Loucy (cell line): ENCODE measurements around the gene BABAM2.

Experiments used
- H2AFZ ChIP-seq: fragments of 200-600 bp; sonication (generic); 2 replicates; pipeline ENCODE4 v1.6.0; 2016; ENCODE audit warnings: antibody characterized with exemption, mild to moderate bottlenecking, low read length, moderate library complexity
- H3F3A ChIP-seq: fragments of 200-600 bp; 2 replicates; pipeline ENCODE4 v1.6.0; 2016; ENCODE audit warnings: antibody characterized with exemption, low read depth, mild to moderate bottlenecking
- H3K27me3 ChIP-seq: fragments of 200-600 bp; sonication (generic); 2 replicates; pipeline ENCODE4 v1.6.1; 2014; ENCODE audit warnings: low read length, mild to moderate bottlenecking; ENCODE audit not compliant: insufficient read depth, poor library complexity, severe bottlenecking
- H3K36me3 ChIP-seq: fragments of 200-600 bp; sonication (generic); 2 replicates; pipeline ENCODE4 v1.6.1; 2016; ENCODE audit warnings: low read length; ENCODE audit not compliant: insufficient read depth
- H3K4me1 ChIP-seq: fragments of 200-600 bp; sonication (generic); 2 replicates; pipeline ENCODE4 v1.5.1; 2014; ENCODE audit warnings: low read length, mild to moderate bottlenecking; ENCODE audit not compliant: insufficient read depth, poor library complexity, severe bottlenecking
- H3K4me2 ChIP-seq: fragments of 200-600 bp; sonication (generic); 2 replicates; pipeline ENCODE4 v1.6.0; 2014; ENCODE audit warnings: antibody characterized with exemption, low read length, low read depth, mild to moderate bottlenecking; ENCODE audit not compliant: poor library complexity, severe bottlenecking
- H3K4me3 ChIP-seq: fragments of 200-600 bp; sonication (generic); 2 replicates; pipeline ENCODE4 v1.5.1; 2014; ENCODE audit warnings: low read length, mild to moderate bottlenecking, mixed read lengths; ENCODE audit not compliant: poor library complexity, severe bottlenecking
- H3K79me2 ChIP-seq: fragments of 200-600 bp; sonication (generic); 2 replicates; pipeline ENCODE4 v1.6.1; 2014; ENCODE audit warnings: low read length; ENCODE audit not compliant: insufficient read depth
- H3K9ac ChIP-seq: fragments of 200-600 bp; sonication (generic); 2 replicates; pipeline ENCODE4 v1.6.0; 2014; ENCODE audit warnings: mild to moderate bottlenecking, low read depth, low read length, moderate library complexity; ENCODE audit not compliant: poor library complexity, severe bottlenecking
- H3K9me2 ChIP-seq: fragments of 200-600 bp; sonication (generic); replicated peaks from 2 replicates; pipeline ENCODE4 v1.6.1; 2016; ENCODE audit warnings: low read depth, low read length, mixed read lengths
- H3K9me3 ChIP-seq: fragments of 200-600 bp; sonication (generic); 2 replicates; pipeline ENCODE4 v1.6.1; 2014; ENCODE audit warnings: mild to moderate bottlenecking, antibody characterized with exemption, low read length, low read depth; ENCODE audit not compliant: insufficient read depth
- H4K20me1 ChIP-seq: fragments of 200-600 bp; sonication (generic); 2 replicates; pipeline ENCODE4 v1.6.0; 2014; ENCODE audit warnings: antibody characterized with exemption, low read length, mild to moderate bottlenecking; ENCODE audit not compliant: insufficient read depth, poor library complexity, severe bottlenecking
- EZH2phosphoT487 ChIP-seq: fragments of 200-600 bp; IDR thresholded peaks from 2 replicates; pipeline ENCODE4 v1.6.1; 2018; ENCODE audit warnings: antibody characterized with exemption, mild to moderate bottlenecking, moderate library complexity, borderline replicate concordance
- TF ChIP-seq, protein P1 (sequence below): fragments of 200-600 bp; sonication (generic); conservative IDR thresholded peaks from 2 replicates; pipeline ENCODE4 v1.5.1; 2014; ENCODE audit warnings: mild to moderate bottlenecking, antibody characterized with exemption, low read length

Gene BABAM2

DNA sequence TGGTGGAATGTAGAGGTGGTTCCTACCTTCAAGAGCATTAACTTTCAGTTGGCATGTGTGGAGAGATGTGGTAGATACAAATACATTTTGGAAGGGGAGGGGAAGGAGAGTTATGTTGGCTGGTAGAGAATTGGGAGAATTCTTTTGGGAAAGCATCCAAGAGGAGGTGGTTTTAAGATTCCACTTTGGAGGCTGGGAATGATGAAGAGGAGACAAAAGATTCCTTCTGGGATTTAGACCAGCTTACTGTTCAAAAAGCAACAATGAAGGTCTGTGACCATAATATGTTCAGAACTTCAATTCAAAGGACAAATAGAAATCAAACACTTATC is 381.4 kb downstream of the BABAM2 start:
- H3K4me3 ChIP-seq, result no peak overlapping the region
- no peak overlapping the region for H3K9ac ChIP-seq
- H3K9me3 ChIP-seq, result no peaks in the 10 kb centered on the region
- H3K4me1 ChIP-seq, result peaks cover 83% of the 10 kb centered on the region
- peaks cover 19% of the 10 kb centered on the region for H3F3A ChIP-seq
- H3K79me2 ChIP-seq, result no peaks in the 10 kb centered on the region
- H2AFZ ChIP-seq, result no peak overlapping the region
- H3K9me2 ChIP-seq, result no peaks in the 10 kb centered on the region
- peak overlapping the region; percentile 32 for H3K4me2 ChIP-seq
- TF ChIP-seq, protein P1, sequence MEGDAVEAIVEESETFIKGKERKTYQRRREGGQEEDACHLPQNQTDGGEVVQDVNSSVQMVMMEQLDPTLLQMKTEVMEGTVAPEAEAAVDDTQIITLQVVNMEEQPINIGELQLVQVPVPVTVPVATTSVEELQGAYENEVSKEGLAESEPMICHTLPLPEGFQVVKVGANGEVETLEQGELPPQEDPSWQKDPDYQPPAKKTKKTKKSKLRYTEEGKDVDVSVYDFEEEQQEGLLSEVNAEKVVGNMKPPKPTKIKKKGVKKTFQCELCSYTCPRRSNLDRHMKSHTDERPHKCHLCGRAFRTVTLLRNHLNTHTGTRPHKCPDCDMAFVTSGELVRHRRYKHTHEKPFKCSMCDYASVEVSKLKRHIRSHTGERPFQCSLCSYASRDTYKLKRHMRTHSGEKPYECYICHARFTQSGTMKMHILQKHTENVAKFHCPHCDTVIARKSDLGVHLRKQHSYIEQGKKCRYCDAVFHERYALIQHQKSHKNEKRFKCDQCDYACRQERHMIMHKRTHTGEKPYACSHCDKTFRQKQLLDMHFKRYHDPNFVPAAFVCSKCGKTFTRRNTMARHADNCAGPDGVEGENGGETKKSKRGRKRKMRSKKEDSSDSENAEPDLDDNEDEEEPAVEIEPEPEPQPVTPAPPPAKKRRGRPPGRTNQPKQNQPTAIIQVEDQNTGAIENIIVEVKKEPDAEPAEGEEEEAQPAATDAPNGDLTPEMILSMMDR, result no peak
- no peak for TF ChIP-seq EZH2phosphoT487
- no peaks in the 10 kb centered on the region for H3K36me3 ChIP-seq
- no peaks in the 10 kb centered on the region for H3K27me3 ChIP-seq
- no peaks in the 10 kb centered on the region for H4K20me1 ChIP-seq

DNA sequence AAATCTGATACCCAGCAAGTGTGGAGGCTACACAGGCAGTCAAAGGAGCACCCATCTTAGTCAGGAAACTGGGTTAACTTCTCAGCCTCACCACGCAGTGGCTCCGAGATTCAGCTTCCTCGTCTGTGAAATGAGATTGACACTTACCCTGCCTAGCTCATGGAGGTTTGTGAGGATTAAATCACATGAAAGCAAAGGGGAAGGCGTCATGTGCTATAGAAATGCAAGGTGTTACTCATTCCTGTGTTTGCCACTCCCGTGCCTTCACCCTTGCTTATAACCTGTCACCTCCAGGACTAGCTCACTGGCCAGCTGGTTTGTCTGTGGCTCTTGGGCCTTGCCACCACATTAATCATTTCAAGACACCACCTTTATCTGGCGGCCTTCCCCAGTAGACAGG is 383.2 kb downstream of the BABAM2 start:
- Histone ChIP-seq H3K36me3 (no peaks in the 10 kb centered on the region), H3K4me2 (no peak overlapping the region), H3K9me3 (no peaks in the 10 kb centered on the region), H3K27me3 (no peaks in the 10 kb centered on the region), H3F3A (peaks cover 12% of the 10 kb centered on the region), H3K9me2 (no peaks in the 10 kb centered on the region), H3K79me2 (no peaks in the 10 kb centered on the region), H3K4me1 (peaks cover 64% of the 10 kb centered on the region), H3K4me3 (no peak overlapping the region), H4K20me1 (no peaks in the 10 kb centered on the region), H2AFZ (no peak overlapping the region), H3K9ac (no peak overlapping the region)
- TF ChIP-seq, protein P1, result no peak
- no peak for TF ChIP-seq EZH2phosphoT487

DNA sequence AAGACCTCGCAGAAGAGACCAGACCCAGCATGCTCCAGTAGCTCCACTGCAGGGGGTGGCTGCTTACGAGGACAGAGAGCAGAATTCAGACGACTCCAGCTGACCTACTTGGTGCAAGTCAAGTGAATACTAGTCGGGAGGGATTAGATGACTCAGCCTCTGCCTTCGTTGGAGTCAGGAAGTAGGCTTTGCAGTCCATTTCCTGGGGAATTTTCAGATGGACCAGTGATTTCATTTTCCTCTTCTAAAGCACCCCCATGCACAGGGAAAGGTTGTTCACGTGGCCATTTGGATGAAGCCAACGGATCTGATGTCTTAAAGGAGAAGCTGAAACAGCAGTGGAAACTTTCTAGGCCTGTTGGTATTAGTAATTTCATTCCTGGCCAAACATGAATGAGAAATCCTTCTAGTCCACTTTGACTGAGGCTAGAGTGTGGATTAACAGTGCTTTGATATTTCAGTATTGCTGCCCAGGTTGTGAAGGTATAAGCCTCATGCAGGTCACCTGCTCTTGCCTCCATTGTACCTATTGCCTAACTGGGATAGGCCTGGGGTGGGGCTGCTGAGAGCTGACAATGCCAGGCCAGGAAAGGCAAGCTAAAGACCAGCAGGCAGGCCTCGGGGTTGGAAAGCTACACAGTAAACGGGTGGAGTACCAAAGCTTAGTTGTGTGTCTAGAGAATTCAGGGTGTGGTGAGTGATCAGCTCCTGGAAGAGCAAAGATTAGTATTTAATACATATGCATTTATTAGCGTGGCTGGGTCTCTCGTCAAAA is 384.6 kb downstream of the BABAM2 start:
- Histone ChIP-seq H3K9ac (no peak overlapping the region), H3K4me1 (peaks cover 50% of the 10 kb centered on the region), H2AFZ (no peak overlapping the region), H3K36me3 (no peaks in the 10 kb centered on the region), H3K9me2 (no peaks in the 10 kb centered on the region), H3K79me2 (no peaks in the 10 kb centered on the region), H3K4me3 (no peak overlapping the region), H4K20me1 (no peaks in the 10 kb centered on the region), H3K27me3 (no peaks in the 10 kb centered on the region), H3F3A (peaks cover 6% of the 10 kb centered on the region; the same call in 1 of the 2 replicates), H3K4me2 (peak overlapping the region; percentile 2), H3K9me3 (no peaks in the 10 kb centered on the region)
- TF ChIP-seq, protein P1, result no peak
- TF ChIP-seq EZH2phosphoT487, result no peak
